ENCODE measurements around the gene PRMT1.
"Not testable (repeated sequence)": the region's sequence is repeated elsewhere in the genome, so short reads cannot be mapped to it uniquely, and the experiment has no call there.

Gene PRMT1

DNA sequence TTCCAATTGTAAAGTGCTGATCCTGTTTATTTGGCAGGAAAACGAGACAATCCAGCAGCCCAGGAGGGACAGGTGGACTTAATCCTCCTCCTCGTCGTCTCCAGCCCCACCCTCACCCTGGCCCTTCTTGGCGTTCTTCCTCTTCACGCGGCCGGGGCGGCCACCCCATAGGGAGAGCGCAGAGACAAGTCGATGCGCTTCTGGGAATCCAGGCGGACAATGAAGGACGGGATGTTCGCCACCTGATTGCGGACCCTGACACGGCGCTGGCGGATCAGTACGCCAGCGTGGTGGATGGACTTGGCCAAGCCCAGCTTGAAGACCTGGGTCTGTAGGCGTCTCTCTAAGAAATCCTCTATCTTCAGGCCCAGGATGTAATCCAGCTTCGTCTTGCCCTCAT lies 42.3 kb downstream of the PRMT1 start:
- DNase-seq (ENCODE audit: low spot score), result not testable (repeated sequence)

DNA sequence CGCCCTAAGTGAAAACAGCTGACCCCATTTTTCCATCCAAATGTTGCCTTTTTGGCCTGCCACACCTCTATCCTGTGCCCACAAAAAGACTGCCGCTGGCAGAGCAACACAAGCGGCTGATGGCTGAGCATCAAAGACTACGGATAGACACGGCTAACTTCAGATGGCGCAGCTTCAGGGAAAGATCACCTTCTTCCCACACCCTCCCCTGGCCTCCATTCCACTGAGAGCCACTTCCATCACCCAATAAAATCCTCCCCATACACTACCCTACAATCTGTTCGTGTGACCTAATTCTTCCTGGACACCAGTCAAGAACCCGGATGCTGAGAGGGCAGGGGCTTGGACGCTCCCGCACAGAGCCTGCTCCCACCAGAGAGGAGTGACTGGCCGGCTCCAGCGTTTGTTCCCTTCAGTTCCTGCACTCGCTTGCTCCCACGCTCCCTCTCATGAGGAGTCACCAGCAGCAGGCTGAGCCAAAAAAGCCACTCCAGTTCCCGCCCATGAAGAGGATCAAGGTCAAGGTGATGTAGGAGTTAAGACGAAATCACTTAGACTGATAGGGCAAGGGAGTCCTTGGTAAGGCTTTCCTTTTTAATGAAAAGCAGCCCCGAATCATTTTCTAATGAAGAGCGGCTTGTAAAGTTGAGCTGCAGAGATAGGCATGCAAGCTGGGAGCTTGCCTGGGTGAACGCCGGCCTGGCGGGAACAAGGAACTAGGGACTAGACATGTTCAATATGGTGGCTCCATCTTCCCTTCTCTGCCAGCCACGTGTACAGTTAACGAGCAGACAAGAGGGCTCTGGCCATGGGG lies 50.4 kb downstream of the PRMT1 start:
- DNase-seq (ENCODE audit: low spot score), result no peak

DNA sequence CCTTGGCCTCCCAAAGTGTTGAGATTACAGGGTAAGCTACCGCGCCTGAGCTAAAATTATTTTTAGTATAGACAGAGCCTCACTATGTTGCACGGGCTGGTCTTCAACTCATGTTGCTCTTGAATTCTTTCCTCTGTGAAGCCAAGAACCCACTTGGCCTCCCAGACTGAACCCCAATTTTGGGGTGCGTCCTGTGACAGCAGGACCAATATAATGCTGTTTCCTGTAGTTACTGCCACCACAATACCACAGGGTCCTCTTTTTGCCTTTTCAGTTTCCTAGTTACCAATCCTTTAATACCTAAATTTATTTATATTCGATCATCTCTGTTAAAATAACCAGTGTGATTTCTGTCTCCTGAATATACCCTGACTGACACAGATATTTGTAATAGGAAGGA lies 53.1 kb downstream of the PRMT1 start:
- no peak for DNase-seq (ENCODE audit: low spot score)
